IPS-15b (cell line): ENCODE measurements around the gene RAPH1.
"Not testable (repeated sequence)": the region's sequence is repeated elsewhere in the genome, so short reads cannot be mapped to it uniquely, and the experiment has no call there.

Source experiments
- H3K27me3 ChIP-seq: one replicate; pipeline ENCODE4 v1.6.1; 2013; ENCODE audit warnings: low read length; ENCODE audit not compliant: control insufficient read depth, insufficient read depth
- H3K36me3 ChIP-seq: one replicate; pipeline ENCODE4 v1.6.1; 2013; ENCODE audit warnings: low read length; ENCODE audit not compliant: control insufficient read depth, insufficient read depth
- H3K4me1 ChIP-seq: one replicate; pipeline ENCODE4 v1.6.1; 2013; ENCODE audit warnings: mild to moderate bottlenecking, low read length; ENCODE audit not compliant: control insufficient read depth, insufficient read depth
- H3K4me3 ChIP-seq: one replicate; pipeline ENCODE4 v1.5.1; 2013; ENCODE audit warnings: low read depth, low read length
- H3K9ac ChIP-seq: one replicate; pipeline ENCODE4 v1.6.1; 2013; ENCODE audit warnings: low read depth, mild to moderate bottlenecking, low read length
- H3K9me3 ChIP-seq: one replicate; pipeline ENCODE4 v1.6.1; 2013; ENCODE audit warnings: mild to moderate bottlenecking, low read length; ENCODE audit not compliant: control insufficient read depth, insufficient read depth

The RAPH1 gene

GRCh38 chr2:203510941-203511305 lies 24.2 kb downstream of the RAPH1 start:
- H3K9me3 ChIP-seq: no peaks in the 10 kb centered on the region
- no peaks in the 10 kb centered on the region for H3K4me1 ChIP-seq
- H3K4me3 ChIP-seq: no peak overlapping the region
- H3K27me3 ChIP-seq: no peaks in the 10 kb centered on the region
- H3K36me3 ChIP-seq: no peaks in the 10 kb centered on the region
- no peak overlapping the region for H3K9ac ChIP-seq

GRCh38 chr2:203510256-203510940 lies 24.7 kb downstream of the RAPH1 start:
- Histone ChIP-seq H3K4me3 (no peak overlapping the region), H3K4me1 (no peaks in the 10 kb centered on the region), H3K36me3 (no peaks in the 10 kb centered on the region), H3K9me3 (no peaks in the 10 kb centered on the region), H3K27me3 (no peaks in the 10 kb centered on the region), H3K9ac (no peak overlapping the region)

- not testable (repeated sequence) for H3K4me1 ChIP-seq, H3K27me3 ChIP-seq, H3K9ac ChIP-seq, H3K4me3 ChIP-seq, H3K9me3 ChIP-seq, H3K36me3 ChIP-seq
Measured at GRCh38 chr2:203503460-203503859, 31.6 kb downstream of the RAPH1 start.

GRCh38 chr2:203501873-203502272 lies 33.2 kb downstream of the RAPH1 start:
- Histone ChIP-seq H3K36me3 (peaks cover 4% of the 10 kb centered on the region), H3K9ac (no peak overlapping the region), H3K9me3 (no peaks in the 10 kb centered on the region), H3K4me3 (no peak overlapping the region), H3K4me1 (no peaks in the 10 kb centered on the region), H3K27me3 (no peaks in the 10 kb centered on the region)

GRCh38 chr2:203500951-203501350 lies 34.1 kb downstream of the RAPH1 start:
- H3K36me3 ChIP-seq: peaks cover 4% of the 10 kb centered on the region
- no peak overlapping the region for H3K4me3 ChIP-seq

DNA sequence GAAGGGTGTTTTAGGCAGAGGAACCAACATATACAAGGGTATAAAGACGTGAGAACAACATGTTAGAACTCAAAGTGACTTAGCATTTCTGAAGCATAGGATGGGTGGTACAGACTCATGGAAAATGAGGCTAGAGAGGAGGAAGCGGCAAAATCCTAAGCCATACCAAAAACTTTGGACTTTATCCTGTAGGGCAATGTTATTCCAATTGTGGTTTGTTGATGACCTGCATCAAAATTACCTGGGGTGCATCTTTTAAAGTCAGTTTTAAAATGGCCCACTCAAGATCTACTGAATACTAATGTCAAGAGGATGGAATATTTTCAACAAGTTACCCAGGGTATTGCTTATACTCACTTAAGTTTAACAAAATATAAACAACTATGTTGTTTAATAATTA lies 34.8 kb downstream of the RAPH1 start:
- Histone ChIP-seq H3K4me3 (no peak overlapping the region), H3K27me3 (no peaks in the 10 kb centered on the region), H3K9ac (no peak overlapping the region), H3K36me3 (peaks cover 4% of the 10 kb centered on the region), H3K4me1 (no peaks in the 10 kb centered on the region), H3K9me3 (no peaks in the 10 kb centered on the region)

More at GRCh38 chr2:203500951-203501350, 34.1 kb downstream of the RAPH1 start:
- H3K27me3 ChIP-seq: no peaks in the 10 kb centered on the region
- no peaks in the 10 kb centered on the region for H3K4me1 ChIP-seq
- H3K9ac ChIP-seq: no peak overlapping the region
- no peaks in the 10 kb centered on the region for H3K9me3 ChIP-seq

DNA sequence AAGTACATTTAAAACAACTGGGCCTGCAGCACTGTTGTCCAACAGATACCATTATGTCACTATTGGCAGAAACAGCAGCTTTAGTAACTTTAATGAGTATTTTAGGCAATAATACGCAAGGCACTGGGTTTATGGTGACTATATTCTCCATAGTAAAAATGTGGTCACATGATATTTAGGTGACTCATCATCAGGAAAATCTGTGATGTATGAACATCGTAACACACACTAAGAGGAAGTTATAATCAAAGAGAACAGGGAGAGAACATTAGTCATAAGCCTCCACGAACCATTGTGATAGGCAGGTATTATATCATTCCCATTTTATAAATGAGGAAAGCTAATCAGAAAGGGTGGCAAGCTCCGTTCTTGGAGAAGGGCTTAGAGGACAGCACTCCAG lies 36.9 kb downstream of the RAPH1 start:
- Histone ChIP-seq H3K27me3 (no peaks in the 10 kb centered on the region), H3K9ac (no peak overlapping the region), H3K36me3 (no peaks in the 10 kb centered on the region), H3K4me1 (no peaks in the 10 kb centered on the region), H3K9me3 (no peaks in the 10 kb centered on the region), H3K4me3 (no peak overlapping the region)

GRCh38 chr2:203492965-203493364 lies 42.1 kb downstream of the RAPH1 start:
- H3K9me3 ChIP-seq: no peaks in the 10 kb centered on the region
- H3K4me1 ChIP-seq: no peaks in the 10 kb centered on the region
- H3K4me3 ChIP-seq: no peak overlapping the region
- no peaks in the 10 kb centered on the region for H3K27me3 ChIP-seq
- H3K36me3 ChIP-seq: no peaks in the 10 kb centered on the region
- no peak overlapping the region for H3K9ac ChIP-seq

- Histone ChIP-seq H3K4me3 (no peak overlapping the region), H3K36me3 (no peaks in the 10 kb centered on the region), H3K9me3 (no peaks in the 10 kb centered on the region), H3K27me3 (no peaks in the 10 kb centered on the region), H3K9ac (no peak overlapping the region), H3K4me1 (no peaks in the 10 kb centered on the region)
Measured at GRCh38 chr2:203490391-203490790, 44.7 kb downstream of the RAPH1 start.

DNA sequence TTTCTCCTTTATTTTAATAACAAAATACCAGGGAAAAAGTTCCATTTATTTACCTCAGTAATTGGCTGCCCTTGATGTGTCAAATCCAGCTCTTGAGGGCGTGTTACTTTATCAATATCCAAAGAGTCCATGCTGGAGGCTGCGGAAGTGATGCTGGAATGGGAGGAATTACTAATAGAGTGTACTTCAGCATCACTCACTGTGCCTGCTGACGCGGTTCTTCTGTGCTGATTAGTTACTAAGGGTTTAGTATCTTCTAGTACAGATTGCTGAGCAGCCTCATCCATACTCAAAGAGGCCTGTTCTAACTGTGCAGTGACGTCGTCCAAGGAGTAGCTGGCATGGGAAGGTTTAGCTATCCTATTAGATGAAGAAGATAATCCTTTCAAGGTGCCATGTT lies 45.6 kb downstream of the RAPH1 start:
- Histone ChIP-seq H3K27me3 (no peaks in the 10 kb centered on the region), H3K4me3 (no peak overlapping the region), H3K4me1 (peaks cover 3% of the 10 kb centered on the region), H3K9me3 (no peaks in the 10 kb centered on the region), H3K36me3 (no peaks in the 10 kb centered on the region), H3K9ac (no peak overlapping the region)

- Histone ChIP-seq H3K4me3 (no peak overlapping the region), H3K9ac (no peak overlapping the region), H3K9me3 (no peaks in the 10 kb centered on the region), H3K36me3 (no peaks in the 10 kb centered on the region), H3K4me1 (peaks cover 6% of the 10 kb centered on the region), H3K27me3 (no peaks in the 10 kb centered on the region)
Measured at GRCh38 chr2:203484266-203485112, 50.6 kb downstream of the RAPH1 start.

DNA sequence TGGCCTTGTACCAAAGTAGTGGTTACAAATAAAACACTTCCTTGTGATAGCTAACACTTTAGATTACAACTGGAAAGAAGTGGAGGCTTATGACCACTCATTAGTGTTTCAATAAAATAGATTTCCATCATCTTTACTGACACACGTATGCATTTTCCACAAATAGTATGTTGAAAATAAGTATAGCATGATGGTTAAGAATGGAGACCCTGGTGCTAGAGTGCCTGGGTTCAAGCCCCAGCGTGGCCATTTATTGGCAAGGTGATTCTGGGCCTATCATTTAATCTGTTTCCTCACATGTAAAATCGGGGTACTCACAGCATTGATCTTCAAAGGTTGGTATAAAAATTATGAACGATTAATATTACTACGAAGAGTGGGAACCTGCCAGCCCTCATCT lies 54.5 kb downstream of the RAPH1 start:
- Histone ChIP-seq H3K4me1 (peaks cover 6% of the 10 kb centered on the region), H3K27me3 (no peaks in the 10 kb centered on the region), H3K9ac (no peak overlapping the region), H3K36me3 (no peaks in the 10 kb centered on the region), H3K9me3 (no peaks in the 10 kb centered on the region), H3K4me3 (no peak overlapping the region)
